Loucy (cell line): Measurements from ENCODE around the gene U2AF2.

ENCODE experiments used
- EZH2phosphoT487 ChIP-seq: fragments of 200-600 bp; IDR thresholded peaks from 2 replicates; pipeline ENCODE4 v1.6.1; 2018; ENCODE audit warnings: antibody characterized with exemption, mild to moderate bottlenecking, moderate library complexity, borderline replicate concordance
- TF ChIP-seq, protein P1 (sequence below): fragments of 200-600 bp; sonication (generic); conservative IDR thresholded peaks from 2 replicates; pipeline ENCODE4 v1.5.1; 2014; ENCODE audit warnings: mild to moderate bottlenecking, antibody characterized with exemption, low read length

GRCh38 chr19:55654868-55655647 lies at the start of gene U2AF2:
- TF ChIP-seq, protein P1, sequence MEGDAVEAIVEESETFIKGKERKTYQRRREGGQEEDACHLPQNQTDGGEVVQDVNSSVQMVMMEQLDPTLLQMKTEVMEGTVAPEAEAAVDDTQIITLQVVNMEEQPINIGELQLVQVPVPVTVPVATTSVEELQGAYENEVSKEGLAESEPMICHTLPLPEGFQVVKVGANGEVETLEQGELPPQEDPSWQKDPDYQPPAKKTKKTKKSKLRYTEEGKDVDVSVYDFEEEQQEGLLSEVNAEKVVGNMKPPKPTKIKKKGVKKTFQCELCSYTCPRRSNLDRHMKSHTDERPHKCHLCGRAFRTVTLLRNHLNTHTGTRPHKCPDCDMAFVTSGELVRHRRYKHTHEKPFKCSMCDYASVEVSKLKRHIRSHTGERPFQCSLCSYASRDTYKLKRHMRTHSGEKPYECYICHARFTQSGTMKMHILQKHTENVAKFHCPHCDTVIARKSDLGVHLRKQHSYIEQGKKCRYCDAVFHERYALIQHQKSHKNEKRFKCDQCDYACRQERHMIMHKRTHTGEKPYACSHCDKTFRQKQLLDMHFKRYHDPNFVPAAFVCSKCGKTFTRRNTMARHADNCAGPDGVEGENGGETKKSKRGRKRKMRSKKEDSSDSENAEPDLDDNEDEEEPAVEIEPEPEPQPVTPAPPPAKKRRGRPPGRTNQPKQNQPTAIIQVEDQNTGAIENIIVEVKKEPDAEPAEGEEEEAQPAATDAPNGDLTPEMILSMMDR, result no peak
- TF ChIP-seq EZH2phosphoT487, result no peak
